H9 (cell line): ENCODE measurements around the gene ABHD12. TPM values are rescaled to one million over a fixed set of nuclear protein-coding genes. Genes with fewer than 3 reads are reported as not detected.

ENCODE experiments used
- DNase-seq: peaks from one replicate; pipeline ENCODE4 v3.0.0-alpha.2; 2017
- H2AFZ ChIP-seq: one replicate; pipeline ENCODE4 v1.6.1; 2013; ENCODE audit warnings: mild to moderate bottlenecking, low read length, control low read depth, moderate library complexity
- H2AK5ac ChIP-seq: 2 replicates; pipeline ENCODE4 v1.6.1; 2013; ENCODE audit warnings: low read length, control low read depth, mixed read lengths; ENCODE audit not compliant: insufficient read length
- H2BK120ac ChIP-seq: one replicate; pipeline ENCODE4 v1.6.1; 2013; ENCODE audit warnings: low read depth, mild to moderate bottlenecking, low read length, control low read depth, inconsistent platforms; ENCODE audit not compliant: poor library complexity, severe bottlenecking
- H2BK12ac ChIP-seq: 2 replicates; pipeline ENCODE4 v1.6.1; 2013; ENCODE audit warnings: low read length, control low read depth, mixed read lengths, low read depth; ENCODE audit not compliant: insufficient read length
- H2BK15ac ChIP-seq: 2 replicates; pipeline ENCODE4 v1.6.1; 2013; ENCODE audit warnings: low read depth, low read length, control low read depth
- H2BK20ac ChIP-seq: one replicate; pipeline ENCODE4 v1.6.1; 2013; ENCODE audit warnings: low read depth, mild to moderate bottlenecking, low read length, control low read depth, inconsistent platforms; ENCODE audit not compliant: poor library complexity, severe bottlenecking
- H2BK5ac ChIP-seq: 2 replicates; pipeline ENCODE4 v1.6.1; 2013; ENCODE audit warnings: low read length, control low read depth, mixed read lengths; ENCODE audit not compliant: insufficient read length
- H3K14ac ChIP-seq: 2 replicates; pipeline ENCODE4 v1.6.1; 2013; ENCODE audit warnings: low read length, control low read depth; ENCODE audit not compliant: insufficient read depth
- H3K18ac ChIP-seq: 2 replicates; pipeline ENCODE4 v1.6.1; 2013; ENCODE audit warnings: low read depth, mild to moderate bottlenecking, mixed read lengths, low read length, control low read depth; ENCODE audit not compliant: insufficient read length
- H3K23ac ChIP-seq: 2 replicates; pipeline ENCODE4 v1.6.1; 2013; ENCODE audit warnings: low read length, control low read depth, mixed read lengths, low read depth; ENCODE audit not compliant: insufficient read length
- H3K23me2 ChIP-seq: 2 replicates; pipeline ENCODE4 v1.6.1; 2013; ENCODE audit warnings: low read depth, mild to moderate bottlenecking, mixed read lengths, low read length, control low read depth; ENCODE audit not compliant: insufficient read length, poor library complexity, severe bottlenecking
- H3K27ac ChIP-seq: 2 replicates; pipeline ENCODE4 v1.5.1; 2013; ENCODE audit warnings: low read length, control low read depth, mixed read lengths, low read depth; ENCODE audit not compliant: insufficient read length
- H3K27me3 ChIP-seq: 2 replicates; pipeline ENCODE4 v1.6.1; 2013; ENCODE audit warnings: low read length, control low read depth, inconsistent platforms; ENCODE audit not compliant: insufficient read depth
- H3K4ac ChIP-seq: 2 replicates; pipeline ENCODE4 v1.6.1; 2013; ENCODE audit warnings: low read depth, mild to moderate bottlenecking, control low read depth, inconsistent platforms, low read length, moderate library complexity
- H3K4me1 ChIP-seq: 2 replicates; pipeline ENCODE4 v1.6.1; 2013; ENCODE audit warnings: low read length, control low read depth, inconsistent platforms; ENCODE audit not compliant: insufficient read depth
- H3K4me2 ChIP-seq: 2 replicates; pipeline ENCODE4 v1.6.1; 2013; ENCODE audit warnings: low read length, control low read depth, mixed read lengths; ENCODE audit not compliant: insufficient read length, insufficient read depth
- H3K56ac ChIP-seq: 2 replicates; pipeline ENCODE4 v1.6.1; 2013; ENCODE audit warnings: low read depth, mild to moderate bottlenecking, mixed read lengths, low read length, control low read depth; ENCODE audit not compliant: insufficient read length
- H3K79me1 ChIP-seq: 2 replicates; pipeline ENCODE4 v1.6.1; 2013; ENCODE audit warnings: low read depth, mild to moderate bottlenecking, moderate library complexity, low read length, control low read depth, inconsistent platforms; ENCODE audit not compliant: insufficient read depth, poor library complexity, severe bottlenecking
- H3K79me2 ChIP-seq: 2 replicates; pipeline ENCODE4 v1.6.1; 2013; ENCODE audit warnings: low read length, control low read depth, inconsistent platforms; ENCODE audit not compliant: insufficient read depth
- H3K9ac ChIP-seq: 2 replicates; pipeline ENCODE4 v1.6.1; 2013; ENCODE audit warnings: low read length, control low read depth, mixed read lengths; ENCODE audit not compliant: insufficient read length; ENCODE audit errors: extremely low read depth
- H3K9me3 ChIP-seq: one replicate; pipeline ENCODE4 v1.6.1; 2013; ENCODE audit warnings: low read depth, low read length, inconsistent platforms; ENCODE audit not compliant: control insufficient read depth
- H3T11ph ChIP-seq: one replicate; pipeline ENCODE4 v1.6.1; 2013; ENCODE audit warnings: mild to moderate bottlenecking, low read length, control low read depth, inconsistent platforms
- H4K20me1 ChIP-seq: one replicate; pipeline ENCODE4 v1.6.1; 2013; ENCODE audit not compliant: control insufficient read depth, insufficient read length, insufficient read depth
- H4K5ac ChIP-seq: 2 replicates; pipeline ENCODE4 v1.6.1; 2013; ENCODE audit warnings: low read depth, mild to moderate bottlenecking, mixed read lengths, low read length, control low read depth; ENCODE audit not compliant: insufficient read length
- H4K8ac ChIP-seq: replicated peaks from 2 replicates; pipeline ENCODE4 v1.6.1; 2013; ENCODE audit warnings: low read length, control low read depth, mixed read lengths, low read depth; ENCODE audit not compliant: insufficient read length
- H4K91ac ChIP-seq: 2 replicates; pipeline ENCODE4 v1.6.1; 2013; ENCODE audit warnings: low read depth, mild to moderate bottlenecking, moderate library complexity, mixed read lengths, low read length, control low read depth; ENCODE audit not compliant: insufficient read length
- H3K27ac Mint-ChIP-seq, 3 experiments: 2 replicates in 2 of 3; 3 replicates in 1 of 3; pipeline ENCODE4 v1.8.0; 2020 to 2021; ENCODE audit warnings: mixed read lengths in 3 of 3, mild to moderate bottlenecking in 1 of 3, moderate library complexity in 1 of 3
- H3K27me3 Mint-ChIP-seq: 2 replicates; pipeline ENCODE4 v1.8.0; 2021; ENCODE audit warnings: low read depth, mild to moderate bottlenecking, moderate library complexity, mixed read lengths
- H3K36me3 Mint-ChIP-seq, 3 experiments: 2 replicates in 2 of 3; 3 replicates in 1 of 3; pipeline ENCODE4 v1.8.0; 2020 to 2021; ENCODE audit warnings: low read depth in 3 of 3, mixed read lengths in 3 of 3; ENCODE audit not compliant: insufficient read depth in 1 of 3
- H3K4me1 Mint-ChIP-seq, 2 experiments: 2 replicates each; pipeline ENCODE4 v1.8.0; 2020; ENCODE audit warnings: mixed read lengths in 2 of 2
- H3K4me3 Mint-ChIP-seq, 2 experiments: 2 replicates in 1 of 2; 3 replicates in 1 of 2; pipeline ENCODE4 v1.8.0; 2020 to 2021; ENCODE audit warnings: mild to moderate bottlenecking in 2 of 2, mixed read lengths in 2 of 2, moderate library complexity in 1 of 2
- H3K9me3 Mint-ChIP-seq, 2 experiments: 2 replicates in 1 of 2; 3 replicates in 1 of 2; pipeline ENCODE4 v1.8.0; 2020; ENCODE audit warnings: mild to moderate bottlenecking in 2 of 2, mixed read lengths in 2 of 2, moderate library complexity in 1 of 2
- CTCF ChIP-seq: fragments of 200-600 bp; sonication (generic); conservative IDR thresholded peaks from 3 replicates; pipeline ENCODE4 v1.8.0; 2021; ENCODE audit warnings: antibody characterized with exemption, mild to moderate bottlenecking
- WGBS: extraction: QIAGEN DNeasy Blood & Tissue Kit; methylation state at CpG from one replicate; pipeline ENCODE4 v1.1.7; 2013; ENCODE audit warnings: missing lambda C conversion rate, low lambda C conversion rate, mixed read lengths; ENCODE audit not compliant: insufficient read length; ENCODE audit errors: extremely low coverage; 5-methylcytosine and 5-hydroxymethylcytosine counted together
- total RNA-seq: library from RNA; stranded (reverse); gene quantifications from 2 replicates; pipeline ENCODE4 v1.2.1, GENCODE V29; 2021

ABHD12 gene
- total RNA-seq, 1 experiment from 2014 or later = 54.4 TPM

GRCh38 chr20:25355011-25355595 is 35.5 kb downstream of the ABHD12 start:
- H2AFZ ChIP-seq = no peak overlapping the region
- H3K9me3 ChIP-seq = no peaks in the 10 kb centered on the region
- H3K4me2 ChIP-seq = no peak overlapping the region
- H2BK20ac ChIP-seq = no peak overlapping the region
- H3K79me1 ChIP-seq = peaks cover 12% of the 10 kb centered on the region
- H2BK5ac ChIP-seq = no peak overlapping the region
- TF ChIP-seq CTCF = no peak
- peaks cover 2 to 7% (median 5%) of the 10 kb centered on the region in 3 experiments; a peak in 4 of 7 replicates for H3K36me3 Mint-ChIP-seq
- peaks cover 9% of the 10 kb centered on the region; the same call in 1 of the 2 replicates for H3K79me2 ChIP-seq
- peak overlapping the region in 2 of 3 experiments; percentile 61 to 89; a peak in 6 of 7 replicates for H3K27ac Mint-ChIP-seq
- no peak overlapping the region for H4K8ac ChIP-seq
- H3K4me1 ChIP-seq = peaks cover 33% of the 10 kb centered on the region
- DNase-seq = no peak
- no peak overlapping the region for H3K56ac ChIP-seq
- H3K27me3 ChIP-seq = no peaks in the 10 kb centered on the region
- H3K23me2 ChIP-seq = no peaks in the 10 kb centered on the region
- H3K4me1 Mint-ChIP-seq = peaks cover 65% of the 10 kb centered on the region in 2 experiments
- H3K18ac ChIP-seq = no peak overlapping the region
- H3K27ac ChIP-seq = no peak overlapping the region
- H4K91ac ChIP-seq = no peak overlapping the region
- H3K27me3 Mint-ChIP-seq = no peaks in the 10 kb centered on the region
- WGBS = no CpG with 5 or more reads among the region's 3 CpGs
- H3K23ac ChIP-seq = no peak overlapping the region
- H3T11ph ChIP-seq = no peak overlapping the region
- no peak overlapping the region for H2BK15ac ChIP-seq
- no peak overlapping the region for H3K4me3 Mint-ChIP-seq
- H3K4ac ChIP-seq = no peak overlapping the region
- no peak overlapping the region for H2AK5ac ChIP-seq
- no peak overlapping the region for H4K5ac ChIP-seq
- H3K9ac ChIP-seq = no peak overlapping the region
- no peak overlapping the region for H2BK12ac ChIP-seq
- H2BK120ac ChIP-seq = no peak overlapping the region
- no peak overlapping the region; the same call in 1 of the 2 replicates for H3K14ac ChIP-seq
- H3K9me3 Mint-ChIP-seq = peaks cover 0 to 6% of the 10 kb centered on the region in 2 experiments; a peak in 1 of 5 replicates
- H4K20me1 ChIP-seq = no peaks in the 10 kb centered on the region
